PC-3 (cell line): ENCODE results near the gene HS3ST4.

ENCODE experiments used
- CTCF ChIP-seq: fragments of 300-600 bp; sonication (generic); conservative IDR thresholded peaks from 2 replicates; pipeline ENCODE4 v1.5.1; 2017; ENCODE audit warnings: antibody characterized with exemption, low read depth, mild to moderate bottlenecking, low read length
- EZH2phosphoT487 ChIP-seq: fragments of 300-600 bp; sonication (generic); IDR thresholded peaks from 2 replicates; pipeline ENCODE4 v1.6.1; 2018; ENCODE audit warnings: mild to moderate bottlenecking, antibody characterized with exemption, low read length, borderline replicate concordance

DNA sequence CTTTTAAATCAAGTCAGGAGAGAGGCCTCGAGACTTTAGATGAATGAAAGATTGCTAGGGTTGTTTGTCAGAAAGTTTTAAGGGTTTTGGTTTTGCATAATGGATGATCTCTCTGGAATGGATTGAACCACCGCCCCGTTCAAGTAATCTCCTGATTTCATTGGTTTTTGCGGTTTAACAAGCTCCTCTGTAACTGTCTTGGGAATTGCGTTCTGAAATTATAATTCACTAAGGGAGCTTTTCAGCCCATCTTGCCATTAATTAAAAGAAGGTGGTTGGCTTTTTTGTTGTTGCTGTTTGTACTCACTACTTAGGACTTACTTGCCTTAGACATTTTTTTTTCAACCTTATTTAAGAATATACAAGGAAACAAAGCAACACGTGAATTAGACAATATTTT is 8.8 kb downstream of the HS3ST4 start:
- no peak for TF ChIP-seq CTCF
- TF ChIP-seq EZH2phosphoT487, result no peak
